ENCODE results near the gene BCL2.

The BCL2 gene

GRCh38 chr18:63316612-63317555, 2.7 kb downstream of the BCL2 start:
- H2AFZ ChIP-seq (ENCODE audit: low read depth, low read length) = no peak overlapping the region
- peak overlapping the region; percentile 94 for H3K4me2 ChIP-seq (ENCODE audit: low read length)
- TF ChIP-seq EZH2phosphoT487 (IDR thresholded peaks at IDR 0.05; ENCODE audit: low read depth) (no peak), CTCF (IDR thresholded peaks at IDR 0.05; ENCODE audit: low read depth, low read length) (no peak)
- peaks cover 62% of the 10 kb centered on the region for H3K36me3 ChIP-seq (replicated peaks; ENCODE audit: low read depth, low read length)
- H3K27ac ChIP-seq (ENCODE audit: low read length) = peak overlapping the region; percentile 88
- H3K27me3 ChIP-seq (ENCODE audit: low read depth, low read length) = no peaks in the 10 kb centered on the region
- H3K4me1 ChIP-seq (ENCODE audit: low read length) = peaks cover 39% of the 10 kb centered on the region
- peak overlapping the region; percentile 89 for H3K9ac ChIP-seq (ENCODE audit: low read length)
- no peaks in the 10 kb centered on the region for H3K9me3 ChIP-seq (ENCODE audit: insufficient read depth, low read length)
- peaks cover 93% of the 10 kb centered on the region for H3K79me2 ChIP-seq (ENCODE audit: low read length)
- no peaks in the 10 kb centered on the region for H4K20me1 ChIP-seq (ENCODE audit: insufficient read depth, low read length)
- H3K4me3 ChIP-seq (ENCODE audit: low read length) = peak overlapping the region; percentile 79

- Histone ChIP-seq H2AFZ (ENCODE audit: low read depth, low read length) (no peak overlapping the region), H3K27ac (ENCODE audit: low read length) (peak overlapping the region; percentile 88), H3K4me1 (ENCODE audit: low read length) (peaks cover 38% of the 10 kb centered on the region), H3K9me3 (ENCODE audit: insufficient read depth, low read length) (no peaks in the 10 kb centered on the region), H3K4me3 (ENCODE audit: low read length) (peak overlapping the region; percentile 79), H3K4me2 (ENCODE audit: low read length) (peak overlapping the region; percentile 94), H4K20me1 (ENCODE audit: insufficient read depth, low read length) (no peaks in the 10 kb centered on the region), H3K36me3 (replicated peaks; ENCODE audit: low read depth, low read length) (peaks cover 62% of the 10 kb centered on the region), H3K27me3 (ENCODE audit: low read depth, low read length) (no peaks in the 10 kb centered on the region), H3K9ac (ENCODE audit: low read length) (peak overlapping the region; percentile 89), H3K79me2 (ENCODE audit: low read length) (peaks cover 98% of the 10 kb centered on the region)
- TF ChIP-seq CTCF (IDR thresholded peaks at IDR 0.05; ENCODE audit: low read depth, low read length) (no peak), EZH2phosphoT487 (IDR thresholded peaks at IDR 0.05; ENCODE audit: low read depth) (no peak)
Observed at GRCh38 chr18:63315876-63316275, 3.7 kb downstream of the BCL2 start.

- no peaks in the 10 kb centered on the region for H3K9me3 ChIP-seq (ENCODE audit: insufficient read depth, low read length)
- H3K4me2 ChIP-seq (ENCODE audit: low read length) = peak overlapping the region; percentile 94
- H3K9ac ChIP-seq (ENCODE audit: low read length) = peak overlapping the region; percentile 89
- H3K27ac ChIP-seq (ENCODE audit: low read length) = peak overlapping the region; percentile 88
- no peak overlapping the region for H2AFZ ChIP-seq (ENCODE audit: low read depth, low read length)
- TF ChIP-seq EZH2phosphoT487 (IDR thresholded peaks at IDR 0.05; ENCODE audit: low read depth) (no peak), CTCF (IDR thresholded peaks at IDR 0.05; ENCODE audit: low read depth, low read length) (no peak)
- H3K27me3 ChIP-seq (ENCODE audit: low read depth, low read length) = no peaks in the 10 kb centered on the region
- H4K20me1 ChIP-seq (ENCODE audit: insufficient read depth, low read length) = peaks cover 3% of the 10 kb centered on the region
- H3K79me2 ChIP-seq (ENCODE audit: low read length) = peaks cover 98% of the 10 kb centered on the region
- peak overlapping the region; percentile 79 for H3K4me3 ChIP-seq (ENCODE audit: low read length)
- peaks cover 45% of the 10 kb centered on the region for H3K4me1 ChIP-seq (ENCODE audit: low read length)
- H3K36me3 ChIP-seq (replicated peaks; ENCODE audit: low read depth, low read length) = peaks cover 68% of the 10 kb centered on the region
Observed at GRCh38 chr18:63315131-63315662, 4.4 kb downstream of the BCL2 start.

GRCh38 chr18:63314062-63314790, 5.3 kb downstream of the BCL2 start:
- Histone ChIP-seq H3K36me3 (replicated peaks; ENCODE audit: low read depth, low read length) (peaks cover 74% of the 10 kb centered on the region), H3K79me2 (ENCODE audit: low read length) (peaks cover 100% of the 10 kb centered on the region), H3K9ac (ENCODE audit: low read length) (peak overlapping the region; percentile 89), H4K20me1 (ENCODE audit: insufficient read depth, low read length) (peaks cover 9% of the 10 kb centered on the region), H3K4me3 (ENCODE audit: low read length) (peak overlapping the region; percentile 79), H3K27me3 (ENCODE audit: low read depth, low read length) (no peaks in the 10 kb centered on the region), H3K4me1 (ENCODE audit: low read length) (peaks cover 53% of the 10 kb centered on the region), H2AFZ (ENCODE audit: low read depth, low read length) (no peak overlapping the region), H3K9me3 (ENCODE audit: insufficient read depth, low read length) (no peaks in the 10 kb centered on the region), H3K4me2 (ENCODE audit: low read length) (peak overlapping the region; percentile 94), H3K27ac (ENCODE audit: low read length) (peak overlapping the region; percentile 88)
- TF ChIP-seq CTCF (IDR thresholded peaks at IDR 0.05; ENCODE audit: low read depth, low read length) = no peak
- no peak for TF ChIP-seq EZH2phosphoT487 (IDR thresholded peaks at IDR 0.05; ENCODE audit: low read depth)
